Pancreas (tissue), 10 donors: ENCODE results near the gene PITHD1. TPM values are rescaled to one million over a fixed set of nuclear protein-coding genes. Genes with fewer than 3 reads are reported as not detected.
A peak's percentile ranks its signal among the peaks of the same experiment; 100 is the strongest.

ENCODE experiments used
- ATAC-seq, 4 donors: fragments of 200-7000 bp; cut with Tn5 transposase; one replicate each; pipeline versions ENCODE4 v1.8.0 to v1.9.1; 2020; ENCODE audit warnings: mild to moderate bottlenecking in 4 of 4, moderate library complexity in 4 of 4
- DNase-seq, 6 donors: peaks; one replicate each; pipeline ENCODE4 v3.0.0-alpha.2; 2020
- FAIRE-seq: peaks from 2 replicates; lab custom pipeline; 2012; peaks lifted over from hg19 to GRCh38; lab: Jason Lieb, UNC
- H3K27ac ChIP-seq, 4 donors: fragments of 200-600 bp; sonication (generic); 1 replicate in 3 of 4; 2 replicates in 1 of 4; pipeline versions ENCODE4 v1.5.0 to v1.8.0; 2020
- H3K27me3 ChIP-seq, 4 donors: fragments of 200-600 bp; one replicate each; pipeline ENCODE4 v1.8.0; 2021
- H3K36me3 ChIP-seq, 3 donors: fragments of 200-600 bp; sonication (generic) in 1 of 3; one replicate each; pipeline versions ENCODE4 v1.5.0 to v1.8.0; 2020 to 2021
- H3K4me1 ChIP-seq, 3 donors: fragments of 200-600 bp; one replicate each; pipeline ENCODE4 v1.8.0; 2021
- H3K4me3 ChIP-seq, 4 donors: fragments of 200-600 bp; sonication (generic) in 2 of 4; one replicate each; pipeline versions ENCODE4 v1.5.0 to v1.8.0; 2020 to 2021
- H3K9me3 ChIP-seq, 4 donors: fragments of 200-600 bp; one replicate each; pipeline ENCODE4 v1.8.0; 2021
- CTCF ChIP-seq, 4 donors: fragments of 200-600 bp; sonication (generic) in 3 of 4; IDR thresholded peaks; one replicate each; pipeline versions ENCODE4 v1.5.0 to v1.8.0; 2021; ENCODE audit warnings: antibody characterized with exemption in 4 of 4
- WGBS, 2 donors: extraction: QIAGEN DNeasy Blood & Tissue Kit; methylation state at CpG; one replicate each; pipeline ENCODE4 v1.1.7; 2013; 5-methylcytosine and 5-hydroxymethylcytosine counted together
- intact Hi-C, 3 donors: fragments of 100-400 bp; cut with DNase I; formaldehyde crosslinking; loops; one replicate each; pipeline versions ENCODE4 v1.11.1 to v1.14.2; 2022
- polyA plus RNA-seq, 2 donors: library from polyadenylated mRNA; stranded (reverse); fragments of 200-250 nt; gene quantifications; one replicate each; pipeline ENCODE4 v1.2.3, GENCODE V29; 2013
- total RNA-seq, 6 donors: library from RNA; stranded (reverse); fragmentation: NEBNext Ultra II Directional in 4 of 6; extraction: Animal tissue kit (Norgen Biotek cat#: 25700) in 4 of 6; gene quantifications; one replicate each; pipeline versions ENCODE4 v1.2.1 to v1.2.4, GENCODE V29; 2021 to 2023
- donor health status: healthy with polysubstance abuse.
- donor health status: DM: no; HTN: no; CAD: no; lungs with moderate emphysema.
- donor health status: DM: no; HTN: no; CAD: no.
- donor health status: control.
- donor health status: control.
- donor health status: Bipolar disorder and iron deficiency.
- donor health status: DM: yes; HTN: yes; CAD: no.
- donor health status: DM: no; HTN: no; CAD: no.
- donor health status: DM: no; HTN: no; CAD: no.
- donor health status: DM: yes; HTN: yes; CAD: no.

PITHD1 gene
- total and polyA plus RNA-seq, 8 donors: 17.3 to 36.8 (median 19.9) TPM

DNA sequence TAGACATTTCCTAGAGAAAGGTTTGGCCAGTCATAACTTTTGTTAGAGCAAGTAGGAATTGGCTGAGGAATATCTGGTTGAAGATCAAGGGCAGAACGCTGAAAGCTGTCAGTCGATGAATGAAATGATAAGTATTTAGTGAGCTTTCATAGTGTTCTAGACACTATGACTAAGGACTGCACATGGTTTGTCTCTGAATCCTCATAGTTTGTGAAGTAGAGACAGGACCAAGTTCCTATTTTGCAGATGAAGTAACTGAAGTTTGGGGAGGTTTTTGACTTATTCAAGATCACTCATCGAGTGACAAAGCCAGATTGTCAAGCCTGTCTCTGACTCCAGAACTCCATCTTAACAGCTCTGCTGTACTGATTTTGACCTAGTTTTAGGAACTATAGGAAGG, 30.2 kb upstream of the PITHD1 start:
- 36 to 39% methylated on average over 3 of the region's 3 CpGs for WGBS, 2 donors
- FAIRE-seq (no peak), DNase-seq (no peak), ATAC-seq (no peak)
- Histone ChIP-seq H3K4me3 (no peak overlapping the region), H3K27ac (no peak overlapping the region), H3K4me1 (peaks cover 4 to 29% (median 8%) of the 10 kb centered on the region in 3 donors), H3K36me3 (peaks cover 0 to 33% (median 27%) of the 10 kb centered on the region in 3 donors), H3K9me3 (no peaks in the 10 kb centered on the region), H3K27me3 (no peaks in the 10 kb centered on the region)
- intact Hi-C loops: loop anchor here in 1 of 3 donors (10.0 kb wide), 1 partner anchor 53 kb away; the partner anchor contains the start of gene RPL11
- TF ChIP-seq CTCF (IDR thresholded peaks at IDR 0.05): no peak

GRCh38 chr1:23751050-23751814, 27.0 kb upstream of the PITHD1 start:
- Histone ChIP-seq H3K27me3 (no peaks in the 10 kb centered on the region), H3K9me3 (no peaks in the 10 kb centered on the region), H3K4me3 (no peak overlapping the region), H3K4me1 (peaks cover 0 to 15% (median 4%) of the 10 kb centered on the region in 3 donors), H3K27ac (no peak overlapping the region), H3K36me3 (peaks cover 11 to 65% (median 59%) of the 10 kb centered on the region in 3 donors)
- WGBS, 2 donors: 30% methylated on average over 11 of the region's 11 CpGs
- FAIRE-seq (no peak), DNase-seq (peak in 3 of 6 donors; percentile 46 to 56 (median 48)), ATAC-seq (peak; percentile 70 to 92 (median 88))
- TF ChIP-seq CTCF (IDR thresholded peaks at IDR 0.05): peak; percentile 36 to 66 (median 52)
- intact Hi-C loops: no loop called here

GRCh38 chr1:23751815-23752200, 26.4 kb upstream of the PITHD1 start:
- Histone ChIP-seq H3K27ac (no peak overlapping the region), H3K4me1 (peaks cover 0 to 9% (median 0%) of the 10 kb centered on the region in 3 donors), H3K27me3 (no peaks in the 10 kb centered on the region), H3K4me3 (no peak overlapping the region), H3K36me3 (peaks cover 12 to 71% (median 64%) of the 10 kb centered on the region in 3 donors), H3K9me3 (no peaks in the 10 kb centered on the region)
- FAIRE-seq (no peak), DNase-seq (no peak), ATAC-seq (no peak)
- 50 to 55% methylated on average over 4 of the region's 4 CpGs for WGBS, 2 donors
- TF ChIP-seq CTCF (IDR thresholded peaks at IDR 0.05): no peak
- intact Hi-C loops: no loop called here

DNA sequence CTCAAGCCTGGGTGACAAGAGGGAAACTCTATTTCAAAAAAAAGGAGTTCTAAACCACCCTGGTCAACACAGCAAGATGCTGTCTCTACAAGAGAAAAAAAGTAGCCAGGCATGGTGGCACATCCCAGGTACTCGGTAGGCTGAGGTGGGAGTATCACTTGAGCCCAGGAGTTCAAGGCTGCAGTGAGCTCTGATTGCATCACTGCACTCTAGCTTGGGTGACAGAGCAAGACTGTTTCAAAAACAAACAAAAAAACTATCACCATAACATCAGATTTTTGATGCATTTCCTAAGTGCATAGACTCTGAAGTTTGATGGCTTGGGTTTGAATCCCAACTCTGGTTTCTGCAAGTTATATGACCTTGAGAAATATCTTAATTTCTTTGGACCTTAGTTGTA, 25.3 kb upstream of the PITHD1 start:
- ATAC-seq (no peak), FAIRE-seq (no peak), DNase-seq (no peak)
- Histone ChIP-seq H3K27me3 (no peaks in the 10 kb centered on the region), H3K4me3 (no peak overlapping the region), H3K4me1 (no peaks in the 10 kb centered on the region), H3K36me3 (peaks cover 12 to 82% (median 74%) of the 10 kb centered on the region in 3 donors), H3K27ac (no peak overlapping the region), H3K9me3 (no peaks in the 10 kb centered on the region)
- 48 to 59% methylated on average over 1 of the region's 1 CpG for WGBS, 2 donors
- intact Hi-C loops: no loop called here
- no peak for TF ChIP-seq CTCF (IDR thresholded peaks at IDR 0.05)

DNA sequence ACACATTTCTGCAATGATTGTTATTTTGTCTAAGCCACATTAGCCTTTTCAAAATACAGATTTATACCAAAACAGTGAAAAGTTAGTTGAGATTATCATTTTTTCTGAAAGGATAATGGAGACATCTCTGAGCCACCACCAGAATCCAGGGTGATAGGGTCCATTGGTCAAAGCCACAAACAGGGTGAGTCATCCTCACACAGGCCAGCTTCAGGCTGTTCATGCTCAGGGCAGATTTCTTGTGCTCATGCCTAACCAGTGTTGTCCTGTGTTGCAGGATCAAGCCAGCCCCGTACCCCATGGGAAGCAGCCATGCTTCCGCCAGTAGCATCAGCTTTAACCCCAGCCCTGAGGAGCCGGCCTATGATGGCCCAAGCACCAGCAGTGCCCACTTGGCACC, 21.5 kb upstream of the PITHD1 start:
- Histone ChIP-seq H3K36me3 (peaks cover 12 to 97% (median 76%) of the 10 kb centered on the region in 3 donors), H3K27me3 (no peaks in the 10 kb centered on the region), H3K27ac (no peak overlapping the region), H3K4me1 (no peaks in the 10 kb centered on the region), H3K4me3 (no peak overlapping the region), H3K9me3 (no peaks in the 10 kb centered on the region)
- intact Hi-C loops: no loop called here
- FAIRE-seq: no peak
- no peak for DNase-seq
- no peak for TF ChIP-seq CTCF (IDR thresholded peaks at IDR 0.05)
- peak in 2 of 4 donors; percentile 29 to 36 for ATAC-seq
- WGBS, 2 donors: 87 to 90% methylated on average over 3 of the region's 3 CpGs
